SK-N-SH treated with all-trans-retinoic acid at 6 μM for 48 hours (cell line): Measurements from ENCODE around the gene OVOL2.

Experiments used
- ATAC-seq: fragments of 200-7000 bp; cut with Tn5 transposase; 3 replicates; pipeline ENCODE4 v1.9.1; 2020; ENCODE audit warnings: mild to moderate bottlenecking, moderate library complexity
- ARNTL ChIP-seq: fragments of 450-650 bp; formaldehyde crosslinking; IDR thresholded peaks from 2 replicates; pipeline ENCODE4 v1.5.0; 2020; ENCODE audit warnings: low read depth, mild to moderate bottlenecking, moderate library complexity, borderline replicate concordance
- CREB5 ChIP-seq: fragments of 250-450 bp; sonication (Bioruptor Pico); IDR thresholded peaks from 2 replicates; pipeline ENCODE4 v1.5.1; 2020; ENCODE audit warnings: low read depth, mild to moderate bottlenecking, moderate library complexity
- CSDC2 ChIP-seq: fragments of 250-450 bp; sonication (Bioruptor Pico); IDR thresholded peaks from 2 replicates; pipeline ENCODE4 v1.5.0; 2020; ENCODE audit warnings: mild to moderate bottlenecking, moderate library complexity
- CSRNP3 ChIP-seq: fragments of 250-450 bp; sonication (Bioruptor Pico); IDR thresholded peaks from 2 replicates; pipeline ENCODE4 v1.5.1; 2021; ENCODE audit warnings: mild to moderate bottlenecking, moderate library complexity
- ESRRG ChIP-seq: fragments of 250-450 bp; sonication (Bioruptor Pico); IDR thresholded peaks from 2 replicates; pipeline ENCODE4 v1.6.1; 2021; ENCODE audit warnings: mild to moderate bottlenecking
- GLIS3 ChIP-seq: fragments of 250-450 bp; sonication (Bioruptor Pico); IDR thresholded peaks from 2 replicates; pipeline ENCODE4 v1.5.0; 2020; ENCODE audit warnings: mild to moderate bottlenecking, moderate library complexity
- ISL1 ChIP-seq: fragments of 250-450 bp; sonication (Bioruptor Pico); IDR thresholded peaks from 2 replicates; pipeline ENCODE4 v2.1.2; 2022; ENCODE audit warnings: mild to moderate bottlenecking, moderate library complexity
- OSR1 ChIP-seq: fragments of 250-450 bp; sonication (Bioruptor Pico); IDR thresholded peaks from 2 replicates; pipeline ENCODE4 v1.8.0; 2022; ENCODE audit warnings: moderate library complexity, mild to moderate bottlenecking, inconsistent platforms
- PATZ1 ChIP-seq: fragments of 250-450 bp; sonication (Bioruptor Pico); IDR thresholded peaks from 2 replicates; pipeline ENCODE4 v1.8.0; 2020; ENCODE audit warnings: mild to moderate bottlenecking, moderate library complexity, borderline replicate concordance
- POU6F1 ChIP-seq: fragments of 250-450 bp; sonication (Bioruptor Pico); IDR thresholded peaks from 2 replicates; pipeline ENCODE4 v1.8.0; 2021; ENCODE audit warnings: low read depth, mild to moderate bottlenecking, moderate library complexity, borderline replicate concordance
- PPARA ChIP-seq: fragments of 250-450 bp; sonication (Bioruptor Pico); IDR thresholded peaks from 2 replicates; pipeline ENCODE4 v1.5.0; 2020; ENCODE audit warnings: mild to moderate bottlenecking, borderline replicate concordance
- SNAI2 ChIP-seq: fragments of 250-450 bp; sonication (Bioruptor Pico); IDR thresholded peaks from 2 replicates; pipeline ENCODE4 v1.5.0; 2020; ENCODE audit warnings: mild to moderate bottlenecking, moderate library complexity
- TCF4 ChIP-seq: fragments of 250-450 bp; sonication (Bioruptor Pico); IDR thresholded peaks from 2 replicates; pipeline ENCODE4 v1.8.0; 2021; ENCODE audit warnings: mild to moderate bottlenecking, moderate library complexity, borderline replicate concordance
- TSHZ2 ChIP-seq: fragments of 250-450 bp; sonication (Bioruptor Pico); IDR thresholded peaks from 2 replicates; pipeline ENCODE4 v1.5.0; 2020; ENCODE audit warnings: mild to moderate bottlenecking, moderate library complexity
- ZC3H10 ChIP-seq: fragments of 250-450 bp; sonication (Bioruptor Pico); IDR thresholded peaks from 2 replicates; pipeline ENCODE4 v1.5.1; 2021; ENCODE audit warnings: mild to moderate bottlenecking, moderate library complexity
- ZFP3 ChIP-seq: fragments of 250-450 bp; sonication (Bioruptor Pico); IDR thresholded peaks from 2 replicates; pipeline ENCODE4 v1.5.0; 2020; ENCODE audit warnings: mild to moderate bottlenecking, moderate library complexity
- ZFP30 ChIP-seq: fragments of 450-650 bp; formaldehyde crosslinking; IDR thresholded peaks from 2 replicates; pipeline ENCODE4 v1.5.0; 2022; ENCODE audit warnings: mild to moderate bottlenecking, moderate library complexity
- ZNF565 ChIP-seq: fragments of 450-650 bp; formaldehyde crosslinking; conservative IDR thresholded peaks from 2 replicates; pipeline ENCODE4 v1.5.0; 2020; ENCODE audit warnings: low read depth, mild to moderate bottlenecking, moderate library complexity
- ZNF70 ChIP-seq: fragments of 450-650 bp; formaldehyde crosslinking; IDR thresholded peaks from 2 replicates; pipeline ENCODE4 v1.5.0; 2020; ENCODE audit warnings: mild to moderate bottlenecking, moderate library complexity
- ZNF8 ChIP-seq: fragments of 450-650 bp; formaldehyde crosslinking; IDR thresholded peaks from 2 replicates; pipeline ENCODE4 v1.5.0; 2020; ENCODE audit warnings: mild to moderate bottlenecking, moderate library complexity

Gene OVOL2

GRCh38 chr20:17987988-17988387 is 69.7 kb downstream of the OVOL2 start:
- no peak for TF ChIP-seq ARNTL (CRISPR knock-in tag)
- TF ChIP-seq ZFP30 (CRISPR knock-in tag) = no peak
- no peak for TF ChIP-seq POU6F1
- TF ChIP-seq ZNF565 (CRISPR knock-in tag) = no peak
- no peak for TF ChIP-seq TSHZ2
- no peak for TF ChIP-seq SNAI2 (CRISPR knock-in tag)
- no peak for TF ChIP-seq ZNF8 (CRISPR knock-in tag)
- TF ChIP-seq OSR1 = no peak
- TF ChIP-seq ZFP3 = no peak
- TF ChIP-seq CSRNP3 (CRISPR knock-in tag) = no peak
- no peak for TF ChIP-seq CREB5 (CRISPR knock-in tag)
- TF ChIP-seq TCF4 (CRISPR knock-in tag) = no peak
- no peak for TF ChIP-seq PATZ1 (CRISPR knock-in tag)
- no peak for TF ChIP-seq ISL1 (CRISPR knock-in tag)
- TF ChIP-seq ESRRG (CRISPR knock-in tag) = no peak
- no peak for TF ChIP-seq CSDC2 (CRISPR knock-in tag)
- TF ChIP-seq ZNF70 (CRISPR knock-in tag) = no peak
- no peak for TF ChIP-seq GLIS3 (CRISPR knock-in tag)
- TF ChIP-seq PPARA (CRISPR knock-in tag) = no peak
- ATAC-seq = no peak

GRCh38 chr20:17985388-17986018 is 72.2 kb downstream of the OVOL2 start:
- no peak for TF ChIP-seq POU6F1
- TF ChIP-seq ZC3H10 = no peak
- TF ChIP-seq CSDC2 (CRISPR knock-in tag) = no peak
- no peak for TF ChIP-seq GLIS3 (CRISPR knock-in tag)
- TF ChIP-seq ISL1 (CRISPR knock-in tag) = no peak
- no peak for TF ChIP-seq ZNF565 (CRISPR knock-in tag)
- no peak for TF ChIP-seq TSHZ2
- no peak for TF ChIP-seq PPARA (CRISPR knock-in tag)
- ATAC-seq = no peak
